K562 (cell line): ENCODE data around the gene AJUBA. TPM values are rescaled to one million over a fixed set of nuclear protein-coding genes. Genes with fewer than 3 reads are reported as not detected.

Experiments
- ADNP ChIP-seq: fragments of 200-800 bp; sonication (Bioruptor generic); IDR thresholded peaks from 2 replicates; pipeline ENCODE4 v1.6.1; 2016; ENCODE audit warnings: missing genetic modification characterization, missing compliant biosample characterization
- CEBPB ChIP-seq: fragments of 450-650 bp; IDR thresholded peaks from 2 replicates; pipeline ENCODE4 v1.6.1; 2016; ENCODE audit warnings: missing genetic modification characterization, missing compliant biosample characterization
- CREM ChIP-seq: IDR thresholded peaks from 2 replicates; pipeline ENCODE4 v1.6.1; 2014; ENCODE audit warnings: antibody characterized with exemption, low read depth
- ERF ChIP-seq: fragments of 450-650 bp; formaldehyde crosslinking; IDR thresholded peaks from 2 replicates; pipeline ENCODE4 v1.4.0; 2020; ENCODE audit warnings: mild to moderate bottlenecking, mixed read lengths
- GTF2E2 ChIP-seq: fragments of 200-800 bp; sonication (Bioruptor generic); IDR thresholded peaks from 2 replicates; pipeline ENCODE4 v1.6.1; 2016; ENCODE audit warnings: missing genetic modification characterization, missing compliant biosample characterization
- HDGF ChIP-seq: fragments of 450-650 bp; IDR thresholded peaks from 2 replicates; pipeline ENCODE4 v1.6.1; 2016
- HNRNPLL ChIP-seq: fragments of 200-400 bp; formaldehyde crosslinking; IDR thresholded peaks from 2 replicates; pipeline ENCODE4 v1.6.1; 2017; ENCODE audit warnings: low read length, low read depth, mild to moderate bottlenecking; ENCODE audit not compliant: poor library complexity, severe bottlenecking
- KAT7 ChIP-seq: sonication (generic); formaldehyde crosslinking; IDR thresholded peaks from 2 replicates; pipeline ENCODE4 v1.8.0; 2022; ENCODE audit warnings: missing genetic modification reagents, mild to moderate bottlenecking, borderline replicate concordance
- MTA3 ChIP-seq: fragments of 450-650 bp; formaldehyde crosslinking; IDR thresholded peaks from 2 replicates; pipeline ENCODE4 v1.6.1; 2017; ENCODE audit warnings: mild to moderate bottlenecking, borderline replicate concordance
- NEUROD1 ChIP-seq: fragments of 150-350 bp; IDR thresholded peaks from 2 replicates; pipeline ENCODE4 v1.6.1; 2014; ENCODE audit warnings: borderline replicate concordance, low read length, low read depth; ENCODE audit not compliant: partially characterized antibody
- NRF1 ChIP-seq, 2 experiments: fragments of 450-650 bp; IDR thresholded peaks in 1 of 2; conservative IDR thresholded peaks in 1 of 2; 2 replicates each; pipeline ENCODE4 v1.6.1; 2014; ENCODE audit warnings: mild to moderate bottlenecking in 2 of 2
- PML ChIP-seq: IDR thresholded peaks from 2 replicates; pipeline ENCODE4 v1.6.1; 2012; ENCODE audit warnings: low read length, inconsistent platforms
- POLR2G ChIP-seq: fragments of 200-400 bp; formaldehyde crosslinking; IDR thresholded peaks from 2 replicates; pipeline ENCODE4 v1.6.1; 2017; ENCODE audit warnings: low read depth, mild to moderate bottlenecking, antibody characterized with exemption, low read length, moderate library complexity
- RBM25 ChIP-seq: fragments of 200-400 bp; formaldehyde crosslinking; IDR thresholded peaks from 2 replicates; pipeline ENCODE4 v1.6.1; 2018; ENCODE audit warnings: low read length, low read depth, moderate library complexity; ENCODE audit not compliant: severe bottlenecking
- SRF ChIP-seq, 2 experiments: fragments of 250-450, 450-650 bp in 1 of 2; sonication (Bioruptor Pico) in 1 of 2; sonication (generic) in 1 of 2; formaldehyde crosslinking; IDR thresholded peaks; 2 replicates each; pipeline versions ENCODE4 v1.5.0 to v1.5.1; 2020 to 2022; ENCODE audit warnings: mild to moderate bottlenecking in 1 of 2, missing genetic modification reagents in 1 of 2
- TAF1 ChIP-seq: IDR thresholded peaks from 2 replicates; pipeline ENCODE4 v1.6.1; 2011; ENCODE audit warnings: mild to moderate bottlenecking, low read length, moderate library complexity; ENCODE audit not compliant: insufficient read depth, control insufficient read depth, severe bottlenecking; ENCODE audit errors: extremely low read depth
- TRIM24 ChIP-seq, 2 experiments: fragments of 450-650 bp; IDR thresholded peaks; 2 replicates each; pipeline ENCODE4 v1.6.1; 2016
- ZC3H8 ChIP-seq: fragments of 450-650 bp; IDR thresholded peaks from 2 replicates; pipeline ENCODE4 v1.6.1; 2017
- ZNF79 ChIP-seq: fragments of 250-450 bp; sonication (Bioruptor Pico); IDR thresholded peaks from 2 replicates; pipeline ENCODE4 v1.4.0; 2020; ENCODE audit warnings: low read depth, mild to moderate bottlenecking, moderate library complexity
- polyA plus RNA-seq, 8 experiments: library from polyadenylated mRNA; depleted of rRNA in 4 of 8; stranded (reverse) in 5 of 8; unstranded in 3 of 8; fragments of >200 nt; fragmentation: Nextera tagmentation in 2 of 8; fragmentation: Illumina TruSeq in 1 of 8; extraction: Ambion mirVana in 2 of 8; extraction: Trizol in 1 of 8; gene quantifications; 2 replicates each; pipeline versions ENCODE4 v1.2.1 to v1.2.3, GENCODE V29; 2011 to 2014; ENCODE audit warnings: inconsistent platforms in 1 of 8, missing spikeins in 1 of 8
- total RNA-seq, 7 experiments: library from RNA; depleted of rRNA in 6 of 7; stranded (reverse); fragments of >200 nt in 6 of 7; fragmentation: Illumina TruSeq in 2 of 7; extraction: Trizol in 2 of 7; gene quantifications; 2 replicates each; pipeline versions ENCODE4 v1.2.1 to v1.2.3, GENCODE V29; 2011 to 2021; ENCODE audit warnings: low replicate concordance in 1 of 7
- TF ChIP-seq, protein P1 (sequence below): sonication (generic); formaldehyde crosslinking; IDR thresholded peaks from 2 replicates; pipeline ENCODE4 v1.8.0; 2023; ENCODE audit warnings: mild to moderate bottlenecking, missing genetic modification reagents
- TF ChIP-seq, protein P2 (sequence below): fragments of 250-450 bp; sonication (Bioruptor Pico); IDR thresholded peaks from 2 replicates; pipeline ENCODE4 v1.4.0; 2020; ENCODE audit warnings: mild to moderate bottlenecking, moderate library complexity, borderline replicate concordance
- TF ChIP-seq, protein P3 (sequence below): sonication (generic); formaldehyde crosslinking; IDR thresholded peaks from 2 replicates; pipeline ENCODE4 v1.8.0; 2022; ENCODE audit warnings: missing genetic modification reagents, mild to moderate bottlenecking, borderline replicate concordance

AJUBA gene
- total and polyA plus RNA-seq, 9 of the 15 experiments (the other 6 are each of a cell fraction or from before 2014, with no cell fraction given) = 0.73 to 4.7 (median 2.8) TPM

DNA sequence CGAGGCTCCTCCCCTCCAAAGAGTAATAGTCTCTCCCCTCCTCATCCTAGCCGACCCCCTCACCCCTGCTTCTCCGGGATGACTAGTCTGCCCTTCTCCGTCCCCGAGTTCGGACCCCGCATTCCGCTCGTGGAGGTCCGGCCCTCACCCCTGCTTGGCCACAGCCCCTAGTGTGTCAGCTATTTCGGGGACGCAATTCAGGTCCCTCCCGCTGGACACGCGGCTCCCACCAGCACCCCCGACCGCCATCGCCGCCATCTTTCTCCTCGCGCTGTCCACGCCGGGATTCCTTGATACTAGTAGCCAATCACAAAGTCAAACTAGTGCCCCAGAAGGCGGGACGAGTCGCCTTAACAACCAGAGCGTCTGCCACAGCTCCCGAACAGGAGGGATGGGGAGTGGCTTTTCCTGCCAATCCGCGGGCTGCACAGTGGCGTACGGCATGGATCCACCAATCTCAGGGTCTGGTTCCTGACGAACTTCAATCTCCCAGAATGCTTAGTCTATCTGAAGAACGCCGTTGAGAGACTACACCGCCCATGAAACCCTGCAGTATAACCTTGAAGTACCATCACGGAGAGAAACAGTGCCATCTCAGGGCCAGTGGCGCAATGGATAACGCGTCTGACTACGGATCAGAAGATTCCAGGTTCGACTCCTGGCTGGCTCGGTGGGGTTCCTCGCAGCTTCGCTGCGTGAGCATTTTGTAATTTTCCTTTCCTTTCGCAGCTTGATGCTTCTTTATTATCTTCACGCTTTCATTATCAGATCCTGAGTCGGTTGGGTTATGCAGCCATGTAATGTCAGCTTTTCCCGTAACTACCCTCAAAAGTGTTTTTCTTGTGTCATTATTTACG, 53.0 kb downstream of the AJUBA start, which contains the start of gene PRMT5 (continued):
- TF ChIP-seq NEUROD1 (peak; percentile 60), HDGF (no peak), GTF2E2 (no peak), NRF1 (conservative IDR thresholded peaks at IDR 0.05 in 1 of 2, IDR thresholded peaks at IDR 0.05 in 1 of 2) (peak; percentile 69 to 77), SRF (CRISPR knock-in tag; IDR thresholded peaks at IDR 0.05) (peak in 1 of 2 experiments; percentile 64; a peak in 1 of 4 replicates), PML (peak; percentile 75), CREM (peak; percentile 90), ZNF79 (no peak), RBM25 (peak; percentile 72), HNRNPLL (peak; percentile 36), ADNP (no peak), TAF1 (peak; percentile 93), ERF (CRISPR knock-in tag) (peak; percentile 58; the same call in 1 of the 2 replicates), KAT7 (CRISPR knock-in tag) (no peak), MTA3 (peak; percentile 61; the same call in 1 of the 2 replicates), ZC3H8 (no peak), CEBPB (tag) (peak; percentile 90), TRIM24 (IDR thresholded peaks at IDR 0.05) (no peak), POLR2G (peak; percentile 99)
- TF ChIP-seq, protein P1, sequence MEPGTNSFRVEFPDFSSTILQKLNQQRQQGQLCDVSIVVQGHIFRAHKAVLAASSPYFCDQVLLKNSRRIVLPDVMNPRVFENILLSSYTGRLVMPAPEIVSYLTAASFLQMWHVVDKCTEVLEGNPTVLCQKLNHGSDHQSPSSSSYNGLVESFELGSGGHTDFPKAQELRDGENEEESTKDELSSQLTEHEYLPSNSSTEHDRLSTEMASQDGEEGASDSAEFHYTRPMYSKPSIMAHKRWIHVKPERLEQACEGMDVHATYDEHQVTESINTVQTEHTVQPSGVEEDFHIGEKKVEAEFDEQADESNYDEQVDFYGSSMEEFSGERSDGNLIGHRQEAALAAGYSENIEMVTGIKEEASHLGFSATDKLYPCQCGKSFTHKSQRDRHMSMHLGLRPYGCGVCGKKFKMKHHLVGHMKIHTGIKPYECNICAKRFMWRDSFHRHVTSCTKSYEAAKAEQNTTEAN = peak; percentile 25; the same call in 1 of the 2 replicates
- TF ChIP-seq, protein P2, sequence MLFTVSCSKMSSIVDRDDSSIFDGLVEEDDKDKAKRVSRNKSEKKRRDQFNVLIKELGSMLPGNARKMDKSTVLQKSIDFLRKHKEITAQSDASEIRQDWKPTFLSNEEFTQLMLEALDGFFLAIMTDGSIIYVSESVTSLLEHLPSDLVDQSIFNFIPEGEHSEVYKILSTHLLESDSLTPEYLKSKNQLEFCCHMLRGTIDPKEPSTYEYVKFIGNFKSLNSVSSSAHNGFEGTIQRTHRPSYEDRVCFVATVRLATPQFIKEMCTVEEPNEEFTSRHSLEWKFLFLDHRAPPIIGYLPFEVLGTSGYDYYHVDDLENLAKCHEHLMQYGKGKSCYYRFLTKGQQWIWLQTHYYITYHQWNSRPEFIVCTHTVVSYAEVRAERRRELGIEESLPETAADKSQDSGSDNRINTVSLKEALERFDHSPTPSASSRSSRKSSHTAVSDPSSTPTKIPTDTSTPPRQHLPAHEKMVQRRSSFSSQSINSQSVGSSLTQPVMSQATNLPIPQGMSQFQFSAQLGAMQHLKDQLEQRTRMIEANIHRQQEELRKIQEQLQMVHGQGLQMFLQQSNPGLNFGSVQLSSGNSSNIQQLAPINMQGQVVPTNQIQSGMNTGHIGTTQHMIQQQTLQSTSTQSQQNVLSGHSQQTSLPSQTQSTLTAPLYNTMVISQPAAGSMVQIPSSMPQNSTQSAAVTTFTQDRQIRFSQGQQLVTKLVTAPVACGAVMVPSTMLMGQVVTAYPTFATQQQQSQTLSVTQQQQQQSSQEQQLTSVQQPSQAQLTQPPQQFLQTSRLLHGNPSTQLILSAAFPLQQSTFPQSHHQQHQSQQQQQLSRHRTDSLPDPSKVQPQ = no peak
- TF ChIP-seq, protein P3, sequence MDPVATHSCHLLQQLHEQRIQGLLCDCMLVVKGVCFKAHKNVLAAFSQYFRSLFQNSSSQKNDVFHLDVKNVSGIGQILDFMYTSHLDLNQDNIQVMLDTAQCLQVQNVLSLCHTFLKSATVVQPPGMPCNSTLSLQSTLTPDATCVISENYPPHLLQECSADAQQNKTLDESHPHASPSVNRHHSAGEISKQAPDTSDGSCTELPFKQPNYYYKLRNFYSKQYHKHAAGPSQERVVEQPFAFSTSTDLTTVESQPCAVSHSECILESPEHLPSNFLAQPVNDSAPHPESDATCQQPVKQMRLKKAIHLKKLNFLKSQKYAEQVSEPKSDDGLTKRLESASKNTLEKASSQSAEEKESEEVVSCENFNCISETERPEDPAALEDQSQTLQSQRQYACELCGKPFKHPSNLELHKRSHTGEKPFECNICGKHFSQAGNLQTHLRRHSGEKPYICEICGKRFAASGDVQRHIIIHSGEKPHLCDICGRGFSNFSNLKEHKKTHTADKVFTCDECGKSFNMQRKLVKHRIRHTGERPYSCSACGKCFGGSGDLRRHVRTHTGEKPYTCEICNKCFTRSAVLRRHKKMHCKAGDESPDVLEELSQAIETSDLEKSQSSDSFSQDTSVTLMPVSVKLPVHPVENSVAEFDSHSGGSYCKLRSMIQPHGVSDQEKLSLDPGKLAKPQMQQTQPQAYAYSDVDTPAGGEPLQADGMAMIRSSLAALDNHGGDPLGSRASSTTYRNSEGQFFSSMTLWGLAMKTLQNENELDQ (CRISPR knock-in tag) = no peak
